GM19328 (cell line): ENCODE data around the gene ASH1L.
"Not testable (repeated sequence)": the region's sequence is repeated elsewhere in the genome, so short reads cannot be mapped to it uniquely, and the experiment has no call there.

Source experiments
- ATAC-seq: cut with Tn5 transposase; IDR thresholded peaks from one replicate; pipeline ENCODE4 v1.9.1; 2021; ENCODE audit warnings: mild to moderate bottlenecking, moderate library complexity; ENCODE audit not compliant: unreplicated experiment

Gene ASH1L

DNA sequence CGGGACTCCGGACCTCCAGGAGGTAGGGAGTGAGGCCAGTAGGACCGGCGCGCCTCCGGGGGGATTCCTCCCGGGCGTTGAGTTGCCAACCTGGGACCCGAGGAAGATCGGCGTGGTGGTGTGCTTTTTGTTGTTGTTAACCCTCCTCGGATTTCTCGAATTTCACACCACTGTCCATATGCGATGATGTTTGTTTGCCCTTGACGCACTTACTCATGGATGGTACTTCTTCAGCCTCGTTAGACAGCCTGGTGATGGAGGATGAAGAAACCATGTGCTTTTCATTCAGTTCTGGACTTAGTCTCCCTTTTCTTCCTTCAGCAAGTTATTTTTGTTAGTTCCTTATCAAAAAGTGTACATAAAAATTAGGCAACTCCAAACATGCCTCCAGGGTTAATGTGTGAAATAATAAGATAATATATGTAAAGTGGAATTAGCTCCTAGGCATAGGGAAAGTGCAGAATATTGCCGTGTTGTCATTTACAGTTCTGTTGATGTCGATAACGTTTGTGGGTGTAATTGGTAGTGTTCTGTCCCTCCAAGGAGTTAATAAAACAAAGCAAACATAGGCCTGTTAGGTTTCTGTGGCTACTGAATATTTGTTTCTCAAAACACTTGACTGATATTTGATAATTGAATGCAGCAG is 897 bp upstream of the ASH1L start:
- not testable (repeated sequence) for ATAC-seq

DNA sequence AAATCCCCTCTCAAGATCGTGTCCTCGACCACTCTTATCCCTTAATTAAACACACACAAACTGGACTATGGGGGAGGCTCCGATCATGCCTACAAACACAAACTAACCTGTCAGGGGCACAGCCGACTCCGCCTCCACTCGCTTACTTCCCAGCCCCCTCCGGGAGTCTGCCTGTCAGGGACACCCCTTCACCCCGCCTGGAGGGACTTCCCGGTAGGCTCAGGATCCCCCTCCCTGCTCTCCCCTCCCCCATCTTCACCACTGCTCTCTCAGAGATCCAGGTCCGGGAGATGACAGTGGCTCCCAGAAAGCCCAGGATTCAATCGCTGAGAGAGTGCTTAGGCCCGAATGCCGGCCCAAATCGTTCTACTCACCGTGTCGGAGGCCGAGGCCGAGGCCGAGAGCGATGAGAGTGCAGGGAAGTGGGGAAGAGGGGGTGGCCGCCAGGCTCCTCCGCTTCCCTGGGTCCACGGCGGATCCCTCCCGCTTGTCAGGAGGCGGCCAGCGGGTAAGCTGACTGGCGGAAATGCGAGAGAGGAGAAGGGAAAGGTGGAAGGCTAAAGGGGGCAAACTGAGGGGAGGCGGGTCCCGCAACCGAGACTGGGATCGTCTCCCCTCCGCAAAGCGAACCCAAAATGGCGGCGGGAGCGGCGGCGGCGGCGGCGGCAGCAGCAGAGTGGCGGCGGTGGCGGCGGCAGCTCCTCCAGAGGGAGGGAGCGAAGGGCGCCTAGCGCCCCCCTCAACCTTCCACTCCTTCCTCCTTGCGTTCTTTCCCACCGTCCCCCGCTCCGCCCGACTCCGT is 623 bp downstream of the ASH1L start:
- peak; percentile 33 for ATAC-seq

DNA sequence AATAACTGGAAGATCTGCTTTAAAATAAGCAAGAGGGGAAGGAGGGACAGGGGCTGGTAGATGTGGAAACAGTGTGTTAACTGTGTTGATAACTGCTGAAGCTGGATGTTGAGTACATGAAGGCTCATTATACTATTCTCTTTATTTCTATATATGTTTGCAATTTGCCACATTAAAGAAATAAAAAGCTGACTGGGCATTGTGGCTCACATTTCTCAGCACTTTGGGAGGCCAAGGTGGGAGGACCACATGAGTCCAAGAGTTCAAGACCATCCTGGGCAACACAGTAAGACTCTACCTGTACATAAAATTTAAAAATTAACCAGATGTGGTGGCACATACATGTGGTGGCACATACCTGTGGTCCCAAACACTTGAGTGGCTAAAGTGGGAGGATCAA is 6.7 kb downstream of the ASH1L start:
- ATAC-seq, result no peak

DNA sequence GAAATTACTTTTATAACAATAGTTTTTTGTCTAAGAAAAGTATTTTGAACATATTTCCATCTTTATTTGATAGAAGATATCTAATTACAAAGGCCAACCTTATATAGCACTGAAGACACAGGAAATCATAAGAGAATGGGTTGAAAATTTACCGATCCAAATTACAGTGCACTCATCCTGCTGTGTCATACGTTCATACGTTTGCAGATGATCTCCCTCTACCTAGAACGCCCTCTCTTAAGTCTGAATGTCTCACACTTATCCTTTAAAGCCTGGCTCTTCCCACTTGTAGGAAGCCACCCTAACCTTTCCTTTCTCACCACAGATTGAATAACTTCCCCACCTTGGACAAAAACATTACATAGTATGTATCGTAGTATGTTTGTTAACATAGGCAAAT is 9.3 kb downstream of the ASH1L start:
- no peak for ATAC-seq

DNA sequence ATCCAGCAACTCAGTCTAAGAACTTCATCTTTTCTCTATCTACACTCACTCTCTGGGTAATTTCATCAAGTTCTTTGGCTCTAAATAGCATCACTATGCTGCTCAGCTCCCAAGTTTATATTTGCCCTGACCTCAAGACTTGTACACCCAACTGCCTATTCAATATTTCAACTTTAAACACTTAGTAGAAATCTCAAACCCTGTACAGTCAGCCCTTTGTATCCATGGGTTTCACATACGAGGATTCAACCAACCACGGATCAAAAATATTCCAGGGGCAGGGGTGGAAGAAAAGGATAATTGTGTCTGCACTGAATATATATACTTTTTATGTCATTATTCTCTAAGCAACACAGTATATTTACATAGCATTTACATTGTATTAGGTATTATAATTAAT is 13.9 kb downstream of the ASH1L start:
- ATAC-seq, result no peak

DNA sequence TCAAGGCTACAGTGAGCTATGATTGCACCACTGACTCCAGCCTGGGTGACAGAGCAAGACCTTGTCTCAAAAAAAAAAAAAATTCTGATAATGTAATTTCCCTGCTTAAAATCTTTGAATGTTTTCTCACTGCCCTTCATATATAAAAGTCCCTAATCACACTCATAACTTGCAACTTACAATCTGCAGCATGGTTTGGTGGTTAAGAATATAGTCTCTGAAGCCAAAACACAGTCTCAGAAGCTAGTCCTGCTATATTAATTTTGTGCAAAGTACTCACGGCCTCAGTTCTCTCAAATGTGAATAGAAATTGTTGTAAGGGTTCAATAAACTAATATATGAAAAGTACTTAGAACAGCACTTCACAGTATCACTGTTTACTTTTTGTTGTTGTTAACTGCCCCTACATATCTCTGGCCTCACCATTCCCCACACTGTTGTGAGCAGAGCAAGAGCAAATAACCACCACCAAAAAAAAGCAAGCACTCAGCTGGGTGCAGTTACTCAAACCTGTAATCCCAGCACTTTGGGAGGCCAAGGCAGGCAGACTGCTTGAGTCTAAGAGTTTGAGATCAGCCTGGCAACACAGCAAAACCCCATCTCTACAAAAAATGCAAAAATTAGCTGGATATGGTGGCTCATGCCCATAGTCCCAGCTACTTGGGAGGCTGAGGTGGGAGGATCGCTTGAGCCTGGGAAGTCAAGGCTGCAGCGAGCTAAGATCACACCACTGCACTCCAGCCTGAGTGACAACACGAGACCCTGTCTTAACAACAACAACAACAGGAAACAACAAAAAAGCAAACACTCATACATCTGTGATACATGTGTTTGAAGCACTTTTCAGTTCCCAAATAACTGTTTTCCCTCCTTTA is 22.4 kb downstream of the ASH1L start:
- no peak for ATAC-seq

DNA sequence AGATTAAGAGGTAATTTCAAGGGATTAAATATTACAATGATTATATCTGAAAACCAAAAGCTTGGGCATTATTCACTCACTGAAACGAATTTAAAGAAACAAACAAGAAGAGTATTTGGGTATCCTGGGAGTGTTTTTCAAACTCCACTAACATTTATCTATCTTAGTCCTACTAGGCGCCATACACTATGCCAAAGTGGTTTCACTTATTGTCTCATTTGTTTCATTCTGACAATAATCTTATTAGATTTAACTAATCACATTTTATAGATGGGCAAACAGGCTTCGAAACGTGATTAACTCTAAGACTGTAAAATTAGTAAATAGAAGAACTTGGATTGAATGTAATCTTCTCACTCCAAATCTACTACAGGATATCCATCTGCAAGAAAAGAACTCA is 25.4 kb downstream of the ASH1L start:
- no peak for ATAC-seq

DNA sequence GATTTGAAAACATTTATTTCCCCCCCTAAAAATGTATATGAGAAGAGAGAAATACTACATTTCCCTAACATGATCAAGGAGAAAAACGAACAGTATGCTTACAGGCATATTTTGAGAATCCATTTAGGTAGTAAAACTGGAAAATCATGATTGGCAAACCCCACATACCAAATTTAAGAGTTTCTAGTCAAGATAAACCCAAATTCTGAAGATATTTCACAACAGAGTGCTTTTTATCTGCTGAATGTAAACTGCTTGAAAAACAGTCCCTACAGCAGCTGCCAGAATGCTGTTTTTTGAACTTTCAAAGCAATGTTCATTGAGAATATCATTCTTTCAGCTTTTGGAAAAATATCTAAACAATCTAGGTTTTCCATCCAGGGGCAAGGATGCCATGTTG is 31.0 kb downstream of the ASH1L start:
- ATAC-seq, result no peak

DNA sequence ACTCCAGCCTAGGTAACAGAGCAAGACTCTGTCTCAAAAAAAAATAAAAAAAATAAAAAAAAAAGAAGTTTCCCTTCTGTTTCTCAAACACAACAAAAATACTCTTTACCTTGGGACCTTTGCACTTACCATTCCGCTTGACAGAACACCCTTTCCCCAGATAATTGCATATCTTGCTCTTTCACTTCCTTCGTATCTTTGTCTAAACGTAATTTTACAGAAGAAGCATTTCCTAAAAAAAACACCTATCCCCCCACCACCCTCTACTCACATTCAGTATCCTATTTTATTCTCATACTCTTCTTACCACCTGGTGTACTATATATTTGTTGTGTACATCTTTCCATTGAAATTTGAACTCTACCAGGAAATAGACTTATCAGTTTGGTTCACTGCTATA is 32.7 kb downstream of the ASH1L start:
- ATAC-seq, result no peak

DNA sequence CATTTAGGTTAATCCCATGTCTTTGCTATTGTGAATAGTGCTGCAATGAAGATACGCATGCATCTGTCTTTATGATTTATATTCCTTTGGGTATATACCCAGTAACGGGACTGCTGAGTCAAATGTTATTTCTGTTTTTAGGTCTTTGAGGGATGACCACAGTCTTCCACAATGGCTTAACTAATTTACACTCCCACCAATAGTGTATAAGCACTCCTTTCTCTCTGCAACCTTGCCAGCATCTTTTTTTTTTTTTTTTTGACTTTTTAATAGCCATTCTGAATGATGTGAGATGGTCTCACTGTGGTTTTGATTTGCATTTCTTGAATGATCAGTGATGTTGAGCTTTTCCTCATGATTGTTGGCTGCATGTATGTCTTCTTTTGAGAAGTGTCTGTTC is 33.5 kb downstream of the ASH1L start:
- no peak for ATAC-seq

DNA sequence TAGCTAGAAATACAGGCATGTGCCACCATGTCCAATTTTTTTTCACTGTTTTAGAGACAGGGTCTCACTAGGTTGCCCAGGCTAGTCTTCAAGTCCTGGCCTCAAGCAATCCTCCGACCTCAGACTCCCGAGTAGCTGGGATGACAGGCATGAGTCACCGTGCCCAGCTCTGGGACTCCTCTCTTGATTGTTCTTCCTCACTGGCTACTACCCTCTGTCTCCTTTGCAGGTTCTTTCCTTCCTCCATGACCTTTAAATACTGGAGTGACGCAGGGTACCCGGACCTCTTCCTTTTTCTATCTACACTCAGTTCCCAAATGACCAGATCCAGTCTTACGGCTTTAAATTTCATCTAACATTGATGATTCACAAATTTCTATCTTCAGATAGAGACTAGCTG is 34.9 kb downstream of the ASH1L start:
- ATAC-seq, result no peak

DNA sequence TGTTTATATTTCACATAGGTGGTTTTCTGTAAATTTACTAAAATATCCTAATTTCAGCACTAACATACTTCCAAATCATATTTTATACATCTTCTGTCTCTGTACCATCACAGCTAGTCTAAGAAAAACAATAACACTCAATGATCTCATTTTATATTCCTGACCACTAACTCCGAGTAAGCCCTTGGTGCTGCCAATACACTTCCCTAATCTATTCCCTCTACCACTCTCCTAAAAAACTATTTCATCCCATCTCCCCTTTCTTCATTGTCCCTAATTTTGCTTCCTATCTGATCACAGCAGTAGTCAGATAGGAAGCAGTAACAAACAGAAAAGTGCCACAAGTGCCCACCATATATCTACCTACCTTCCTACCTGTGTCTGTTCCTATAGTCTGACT is 36.2 kb downstream of the ASH1L start:
- ATAC-seq, result no peak

DNA sequence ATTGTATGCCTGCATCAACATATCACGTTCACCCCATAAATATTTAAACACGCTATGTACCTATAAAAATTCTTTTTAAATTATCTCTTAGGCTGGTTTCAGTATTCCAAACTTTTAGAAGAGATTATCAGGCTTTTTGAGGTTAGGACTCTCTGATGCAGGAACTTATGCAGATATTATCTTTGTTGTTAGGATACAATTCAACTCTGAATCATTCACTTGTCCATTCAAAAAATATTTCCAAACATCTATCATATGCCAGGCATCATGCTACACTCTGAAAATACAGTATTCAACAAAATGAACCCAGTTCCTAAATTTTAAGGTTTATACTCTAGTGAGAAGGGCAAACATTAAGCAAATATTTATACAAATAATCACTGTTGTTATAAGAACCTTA is 40.5 kb downstream of the ASH1L start:
- no peak for ATAC-seq

DNA sequence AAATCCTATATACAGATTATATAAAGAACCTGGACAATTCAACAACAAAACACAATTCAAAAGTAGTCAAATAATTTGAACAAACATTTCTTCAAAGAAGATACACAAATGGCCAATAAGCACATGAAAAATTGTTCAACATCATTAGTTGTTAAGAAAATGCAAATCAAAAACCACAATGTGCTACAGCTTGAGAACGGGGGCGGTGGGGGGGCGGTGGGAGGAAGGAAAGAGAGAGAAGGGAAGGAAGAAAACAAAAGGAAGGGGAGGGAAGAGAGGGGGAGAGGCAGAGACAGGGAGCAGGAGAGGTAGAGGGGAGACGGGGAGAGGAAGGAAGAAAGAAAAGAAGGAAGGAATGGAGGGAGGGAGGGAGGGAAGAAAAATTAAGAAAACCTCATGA is 44.1 kb downstream of the ASH1L start:
- no peak for ATAC-seq

DNA sequence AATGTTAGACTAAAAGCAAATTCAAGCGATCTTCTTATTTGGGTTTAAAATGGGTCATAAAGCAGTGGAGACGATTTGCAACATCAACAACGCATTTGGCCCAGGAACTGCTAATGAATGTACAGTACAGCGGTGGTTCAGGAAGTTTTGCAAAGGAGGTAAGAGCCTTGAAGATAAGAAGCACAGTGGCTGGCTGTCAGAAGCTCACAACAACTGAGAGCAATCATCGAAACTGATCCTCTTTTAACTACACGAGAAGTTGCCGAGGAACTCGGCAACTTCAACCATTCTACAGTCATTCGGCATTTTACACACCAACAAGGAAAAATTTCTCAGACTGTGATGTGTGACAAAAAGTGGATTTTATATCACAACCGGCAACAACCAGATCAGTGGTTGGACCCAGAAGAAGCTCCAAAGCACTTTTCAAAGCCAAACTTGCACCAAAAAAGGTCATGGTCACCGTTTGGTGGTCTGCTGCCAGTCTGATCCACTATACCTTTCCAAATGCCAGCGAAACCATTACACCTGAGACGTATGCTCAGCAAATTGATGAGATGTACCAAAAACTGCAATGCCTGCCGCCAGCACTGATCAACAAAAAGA is 47.9 kb downstream of the ASH1L start:
- ATAC-seq, result no peak

DNA sequence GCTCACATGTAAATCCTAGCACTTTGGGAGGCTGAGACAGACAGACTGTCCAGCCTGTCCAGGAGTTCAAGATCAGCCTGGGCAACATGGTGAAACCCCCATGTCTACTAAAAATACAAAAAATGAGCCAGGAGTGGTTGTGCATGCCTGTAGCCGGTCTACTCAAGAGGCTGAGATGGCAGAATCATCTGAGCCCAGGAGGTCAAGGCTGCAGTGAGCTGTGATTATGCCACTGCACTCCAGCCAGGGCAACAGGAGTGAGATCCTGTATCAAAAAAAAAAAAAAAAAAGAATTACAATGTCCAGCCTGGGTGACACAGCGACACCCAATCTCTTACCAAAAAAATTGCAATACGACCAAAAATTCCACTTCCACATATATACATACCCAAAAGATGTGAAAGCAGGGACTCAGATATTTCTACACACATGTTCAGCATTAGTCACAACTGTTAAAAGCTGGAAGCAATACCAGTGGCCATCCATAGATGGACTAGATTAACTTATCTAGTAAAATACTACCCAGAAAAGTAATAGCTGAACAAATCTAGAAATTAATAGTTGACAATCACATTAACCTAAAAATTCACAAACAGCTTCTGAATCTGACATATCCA is 49.2 kb downstream of the ASH1L start:
- no peak for ATAC-seq

DNA sequence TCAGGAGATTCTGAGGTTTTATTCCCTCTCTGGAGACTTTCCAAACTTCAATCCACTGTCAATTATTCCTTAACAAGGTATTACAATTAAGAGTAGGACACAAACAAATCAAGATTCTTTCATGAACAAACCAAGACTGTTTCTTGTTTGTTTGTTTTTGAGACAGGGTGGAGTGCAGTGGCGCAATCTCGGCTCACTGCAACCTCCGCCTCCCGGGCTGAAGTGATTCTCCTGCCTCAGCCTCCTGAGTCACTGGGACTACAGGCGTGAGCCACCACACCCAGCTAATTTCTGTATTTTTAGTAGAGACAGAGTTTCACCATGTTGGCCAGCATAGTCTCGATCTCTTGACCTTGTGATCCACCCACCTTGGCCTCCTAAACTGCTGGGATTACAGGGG is 51.2 kb downstream of the ASH1L start:
- not testable (repeated sequence) for ATAC-seq

DNA sequence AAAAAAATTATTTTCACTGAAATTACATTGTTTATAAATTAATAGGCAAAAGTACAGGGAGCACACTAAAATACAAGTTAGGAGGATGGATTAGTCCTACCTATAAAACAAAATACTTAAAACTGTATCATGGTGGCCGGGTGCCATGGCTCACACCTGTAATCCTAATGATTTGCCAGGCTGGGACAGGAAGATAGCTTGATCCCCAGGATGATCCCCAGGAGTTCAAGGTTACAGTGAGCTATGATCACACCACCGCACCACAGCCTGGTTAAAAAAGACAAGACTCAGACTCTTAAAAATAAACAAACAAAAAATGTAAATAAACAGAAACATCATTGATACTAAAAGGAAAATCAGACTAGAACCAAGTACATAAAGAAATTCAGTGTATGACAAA is 53.5 kb downstream of the ASH1L start:
- ATAC-seq, result no peak

DNA sequence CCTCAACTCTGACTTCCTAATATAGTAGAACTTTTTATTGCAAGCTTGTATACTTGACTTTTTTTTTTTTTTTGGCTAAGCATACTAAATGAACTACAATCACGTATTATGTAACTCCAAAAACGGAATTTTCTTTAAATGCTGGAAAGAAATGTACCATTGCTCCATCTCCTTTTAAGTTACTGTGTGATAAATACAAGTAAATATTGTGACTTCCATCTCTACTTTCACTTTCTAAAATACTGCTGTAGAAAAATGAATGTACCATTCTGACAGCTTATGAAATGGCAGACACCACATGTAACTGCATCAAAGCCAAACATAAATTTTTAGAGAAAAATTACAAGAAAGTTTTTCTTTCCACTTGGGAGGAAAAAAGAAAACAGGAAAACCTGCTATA is 54.7 kb downstream of the ASH1L start:
- no peak for ATAC-seq

DNA sequence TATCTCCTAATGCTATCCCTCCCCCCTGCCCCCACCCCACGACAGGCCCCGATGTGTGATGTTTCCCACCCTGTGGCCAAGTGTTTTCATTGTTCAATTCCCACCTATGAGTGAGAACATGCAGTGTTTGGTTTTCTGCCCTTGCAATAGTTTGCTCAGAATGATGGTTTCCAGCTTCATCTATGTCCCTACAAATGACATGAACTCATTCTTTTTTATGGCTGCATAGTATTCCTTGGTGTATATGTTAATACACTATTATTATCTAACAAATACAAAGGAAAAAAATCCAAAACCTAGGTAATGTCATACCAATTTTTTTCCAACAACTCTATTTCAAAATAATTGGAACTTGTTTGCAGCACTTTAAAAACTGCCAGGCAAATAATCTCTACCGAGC is 56.6 kb downstream of the ASH1L start:
- ATAC-seq, result not testable (repeated sequence)

DNA sequence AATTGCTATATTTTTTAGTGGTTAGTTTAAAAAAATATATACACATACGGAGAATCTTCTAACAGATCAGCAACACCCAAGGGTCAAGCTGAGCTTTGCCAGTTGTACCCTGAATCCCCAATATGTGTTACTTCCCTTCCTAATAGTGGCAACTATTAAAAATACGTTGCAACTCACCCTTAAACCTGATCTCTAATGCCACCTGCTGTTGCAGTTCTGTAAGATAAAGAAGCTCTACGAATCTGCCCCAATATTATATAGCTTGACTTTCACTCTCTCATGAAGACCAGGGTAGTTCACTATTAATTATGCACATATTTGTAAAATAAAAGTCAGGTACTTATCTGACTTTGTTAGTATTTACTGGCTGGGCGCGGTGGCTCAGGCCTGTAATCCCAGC is 58.4 kb downstream of the ASH1L start:
- ATAC-seq, result no peak
